ENCODE measurements around the gene RANBP9. TPM values are rescaled to one million over a fixed set of nuclear protein-coding genes. Genes with fewer than 3 reads are reported as not detected.

The RANBP9 gene
- total and polyA plus RNA-seq, 9 of the 15 experiments (the other 6 are each of a cell fraction or from before 2014, with no cell fraction given): 27.5 to 130 (median 61.5) TPM

DNA sequence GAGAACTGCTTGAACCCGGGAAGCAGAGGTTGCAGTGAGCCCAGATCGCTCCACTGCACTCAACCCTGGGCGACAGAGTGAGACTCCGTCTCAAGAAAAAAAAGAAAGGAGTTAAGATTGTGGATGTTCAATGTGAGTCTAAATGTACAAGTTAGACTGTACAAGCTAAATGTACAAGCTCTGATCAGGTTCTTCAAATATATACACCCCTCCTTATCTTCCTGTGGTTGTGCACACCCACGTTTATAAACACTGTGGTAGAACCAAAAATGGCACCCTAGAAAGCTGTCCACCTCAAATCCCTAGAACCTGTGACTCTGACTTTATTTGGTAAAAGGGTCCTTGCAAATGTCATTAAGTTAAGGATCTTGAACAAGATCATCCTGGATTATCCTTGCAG is 11.2 kb upstream of the RANBP9 start:
- H3K9ac ChIP-seq (ENCODE audit: insufficient read depth in 1 of 2, low read depth in 2 of 2, low read length in 2 of 2): no peak overlapping the region
- no peaks in the 10 kb centered on the region for H3K9me1 ChIP-seq (ENCODE audit: control insufficient read depth, insufficient read depth, low read length)
- intact Hi-C loops (cut with micrococcal nuclease): no loop called here
- POLR2A ChIA-PET: interaction anchor here (0.6 kb wide), 1 partner anchor 33 kb away, joined by 3 read pairs; no protein-coding TSS in a partner anchor
- DNase-seq (ENCODE audit: extremely low read depth in 1 of 4, low spot score in 3 of 4) (no peak), FAIRE-seq (no peak), ATAC-seq (peak; percentile 62)
- H3K79me2 ChIP-seq (ENCODE audit: control insufficient read depth, insufficient read depth, low read length): no peaks in the 10 kb centered on the region
- no peaks in the 10 kb centered on the region for H4K20me1 ChIP-seq (replicated peaks; ENCODE audit: control insufficient read depth, insufficient read depth, low read length)
- WGBS (ENCODE audit: insufficient coverage, low coverage, missing lambda C conversion rate): 59% methylated on average over 5 of the region's 5 CpGs
- CTCF ChIA-PET (ENCODE audit: low intra/inter-chr PET ratio): no interaction called here
- H3K4me1 ChIP-seq (replicated peaks in 1 of 2; ENCODE audit: control insufficient read depth in 2 of 2, insufficient read depth in 2 of 2, low read length in 2 of 2): no peaks in the 10 kb centered on the region; a peak in 1 of 5 replicates
- H3K27ac ChIP-seq (ENCODE audit: extremely low read depth, low read depth, low read length): no peak overlapping the region
- in situ Hi-C loops (cut with MboI): no loop called here
- 0 out of 2 replicates have a peak, but pooled peaks cover 2% of the 10 kb centered on the region for H3K9me3 ChIP-seq (replicated peaks; ENCODE audit: control insufficient read depth, insufficient read depth, low read depth, low read length)
- H3K36me3 ChIP-seq (ENCODE audit: control insufficient read depth, insufficient read depth, low read length): no peaks in the 10 kb centered on the region
- TF ChIP-seq KDM2B (CRISPR knock-in tag; IDR thresholded peaks at IDR 0.05) (no peak), EGR1 (conservative IDR thresholded peaks at IDR 0.05) (peak; percentile 48), ARID2 (IDR thresholded peaks at IDR 0.05) (no peak), RB1 (IDR thresholded peaks at IDR 0.05; ENCODE audit: low read depth) (no peak), ZNF778 (CRISPR knock-in tag; IDR thresholded peaks at IDR 0.05) (no peak)
- TF ChIP-seq, protein P1, sequence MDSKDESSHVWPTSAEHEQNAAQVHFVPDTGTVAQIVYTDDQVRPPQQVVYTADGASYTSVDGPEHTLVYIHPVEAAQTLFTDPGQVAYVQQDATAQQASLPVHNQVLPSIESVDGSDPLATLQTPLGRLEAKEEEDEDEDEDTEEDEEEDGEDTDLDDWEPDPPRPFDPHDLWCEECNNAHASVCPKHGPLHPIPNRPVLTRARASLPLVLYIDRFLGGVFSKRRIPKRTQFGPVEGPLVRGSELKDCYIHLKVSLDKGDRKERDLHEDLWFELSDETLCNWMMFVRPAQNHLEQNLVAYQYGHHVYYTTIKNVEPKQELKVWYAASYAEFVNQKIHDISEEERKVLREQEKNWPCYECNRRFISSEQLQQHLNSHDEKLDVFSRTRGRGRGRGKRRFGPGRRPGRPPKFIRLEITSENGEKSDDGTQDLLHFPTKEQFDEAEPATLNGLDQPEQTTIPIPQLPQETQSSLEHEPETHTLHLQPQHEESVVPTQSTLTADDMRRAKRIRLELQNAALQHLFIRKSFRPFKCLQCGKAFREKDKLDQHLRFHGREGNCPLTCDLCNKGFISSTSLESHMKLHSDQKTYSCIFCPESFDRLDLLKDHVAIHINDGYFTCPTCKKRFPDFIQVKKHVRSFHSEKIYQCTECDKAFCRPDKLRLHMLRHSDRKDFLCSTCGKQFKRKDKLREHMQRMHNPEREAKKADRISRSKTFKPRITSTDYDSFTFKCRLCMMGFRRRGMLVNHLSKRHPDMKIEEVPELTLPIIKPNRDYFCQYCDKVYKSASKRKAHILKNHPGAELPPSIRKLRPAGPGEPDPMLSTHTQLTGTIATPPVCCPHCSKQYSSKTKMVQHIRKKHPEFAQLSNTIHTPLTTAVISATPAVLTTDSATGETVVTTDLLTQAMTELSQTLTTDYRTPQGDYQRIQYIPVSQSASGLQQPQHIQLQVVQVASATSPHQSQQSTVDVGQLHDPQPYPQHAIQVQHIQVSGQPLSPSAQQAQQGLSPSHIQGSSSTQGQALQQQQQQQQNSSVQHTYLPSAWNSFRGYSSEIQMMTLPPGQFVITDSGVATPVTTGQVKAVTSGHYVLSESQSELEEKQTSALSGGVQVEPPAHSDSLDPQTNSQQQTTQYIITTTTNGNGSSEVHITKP (IDR thresholded peaks at IDR 0.05; ENCODE audit: partially characterized antibody): peak; percentile 88
- no peak overlapping the region for H3K4me2 ChIP-seq (ENCODE audit: insufficient read depth, low read length)
- H2AFZ ChIP-seq (ENCODE audit: low read depth, low read length): peak overlapping the region; percentile 52; the same call in 1 of the 2 replicates
- no peak overlapping the region for H3K4me3 ChIP-seq
- H3K27me3 ChIP-seq (ENCODE audit: control insufficient read depth in 2 of 2, insufficient read depth in 2 of 2, low read length in 2 of 2): no peaks in the 10 kb centered on the region
- no TSS peak for BruUV-seq (replicated peaks)

All from K562 (cell line).